ENCODE measurements around the gene ZNF827.
A peak's percentile ranks its signal among the peaks of the same experiment; 100 is the strongest.
"Not testable (repeated sequence)": the region's sequence is repeated elsewhere in the genome, so short reads cannot be mapped to it uniquely, and the experiment has no call there.

Gene ZNF827

GRCh38 chr4:145840801-145841200 is 97.8 kb downstream of the ZNF827 start:
- TF ChIP-seq EZH2phosphoT487 (conservative IDR thresholded peaks at IDR 0.05; ENCODE audit: low read length): no peak
- TF ChIP-seq, protein P1, sequence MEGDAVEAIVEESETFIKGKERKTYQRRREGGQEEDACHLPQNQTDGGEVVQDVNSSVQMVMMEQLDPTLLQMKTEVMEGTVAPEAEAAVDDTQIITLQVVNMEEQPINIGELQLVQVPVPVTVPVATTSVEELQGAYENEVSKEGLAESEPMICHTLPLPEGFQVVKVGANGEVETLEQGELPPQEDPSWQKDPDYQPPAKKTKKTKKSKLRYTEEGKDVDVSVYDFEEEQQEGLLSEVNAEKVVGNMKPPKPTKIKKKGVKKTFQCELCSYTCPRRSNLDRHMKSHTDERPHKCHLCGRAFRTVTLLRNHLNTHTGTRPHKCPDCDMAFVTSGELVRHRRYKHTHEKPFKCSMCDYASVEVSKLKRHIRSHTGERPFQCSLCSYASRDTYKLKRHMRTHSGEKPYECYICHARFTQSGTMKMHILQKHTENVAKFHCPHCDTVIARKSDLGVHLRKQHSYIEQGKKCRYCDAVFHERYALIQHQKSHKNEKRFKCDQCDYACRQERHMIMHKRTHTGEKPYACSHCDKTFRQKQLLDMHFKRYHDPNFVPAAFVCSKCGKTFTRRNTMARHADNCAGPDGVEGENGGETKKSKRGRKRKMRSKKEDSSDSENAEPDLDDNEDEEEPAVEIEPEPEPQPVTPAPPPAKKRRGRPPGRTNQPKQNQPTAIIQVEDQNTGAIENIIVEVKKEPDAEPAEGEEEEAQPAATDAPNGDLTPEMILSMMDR (IDR thresholded peaks at IDR 0.05; ENCODE audit: insufficient read depth, low read length, poor library complexity, severe bottlenecking): no peak
- Histone ChIP-seq H3K9me2 (replicated peaks; ENCODE audit: insufficient read depth, low read length) (no peaks in the 10 kb centered on the region), H3K36me3 (ENCODE audit: low read length) (peaks cover 15% of the 10 kb centered on the region; the same call in 1 of the 2 replicates)

DNA sequence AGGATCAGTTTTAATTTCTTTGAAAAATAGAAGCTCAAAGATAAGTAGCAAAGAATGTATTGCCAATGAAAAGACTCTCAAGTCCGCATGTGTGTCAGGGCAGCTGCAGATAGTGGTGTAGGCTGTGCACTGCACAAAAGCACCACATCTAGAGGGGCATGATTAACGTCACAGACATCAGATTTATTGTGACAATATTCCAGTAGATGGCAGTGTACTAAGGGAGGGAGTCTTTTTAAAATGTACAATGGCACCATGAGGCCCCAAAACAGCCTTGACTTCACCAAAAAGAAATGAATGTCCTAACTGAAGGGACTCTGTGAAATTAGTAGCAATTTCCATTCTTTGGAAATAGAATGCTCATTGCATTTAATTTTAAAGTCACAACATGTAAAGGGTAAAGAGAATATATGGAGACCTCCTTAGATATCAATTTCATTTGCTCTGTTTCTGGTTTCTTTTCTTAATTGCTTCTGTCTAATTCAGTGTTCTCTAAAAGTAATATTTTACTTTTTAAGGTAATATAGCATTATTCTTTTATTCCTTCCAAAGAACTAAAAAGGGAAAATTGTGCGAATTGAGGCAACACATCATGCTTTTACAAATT is 98.4 kb downstream of the ZNF827 start:
- Histone ChIP-seq H3K9ac (ENCODE audit: low read length) (no peak overlapping the region), H3K27me3 (ENCODE audit: low read length) (no peaks in the 10 kb centered on the region), H3K9me3 (ENCODE audit: insufficient read depth, low read length) (no peaks in the 10 kb centered on the region), H3K4me3 (ENCODE audit: insufficient read depth, low read length, poor library complexity, severe bottlenecking) (no peak overlapping the region), H3K79me2 (ENCODE audit: insufficient read depth, low read length) (no peaks in the 10 kb centered on the region), H3F3A (ENCODE audit: insufficient read depth) (0 out of 2 replicates have a peak, but pooled peaks cover 14% of the 10 kb centered on the region), H4K20me1 (ENCODE audit: low read depth, low read length) (no peaks in the 10 kb centered on the region), H2AFZ (ENCODE audit: low read depth, low read length, severe bottlenecking) (no peak overlapping the region), H3K4me2 (ENCODE audit: low read depth, low read length, poor library complexity, severe bottlenecking) (no peak overlapping the region), H3K36me3 (ENCODE audit: low read length) (peaks cover 13% of the 10 kb centered on the region; the same call in 1 of the 2 replicates), H3K27ac (ENCODE audit: low read depth, low read length) (no peak overlapping the region), H3K9me2 (replicated peaks; ENCODE audit: insufficient read depth, low read length) (no peaks in the 10 kb centered on the region)
- no peak for TF ChIP-seq EZH2phosphoT487 (conservative IDR thresholded peaks at IDR 0.05; ENCODE audit: low read length)
- TF ChIP-seq, protein P1 (IDR thresholded peaks at IDR 0.05; ENCODE audit: insufficient read depth, low read length, poor library complexity, severe bottlenecking): peak; percentile 37

More at GRCh38 chr4:145840801-145841200, 97.8 kb downstream of the ZNF827 start:
- 0 out of 2 replicates have a peak, but pooled peaks cover 14% of the 10 kb centered on the region for H3F3A ChIP-seq (ENCODE audit: insufficient read depth)
- no peak overlapping the region for H3K27ac ChIP-seq (ENCODE audit: low read depth, low read length)
- no peak overlapping the region for H2AFZ ChIP-seq (ENCODE audit: low read depth, low read length, severe bottlenecking)
- no peaks in the 10 kb centered on the region for H3K9me3 ChIP-seq (ENCODE audit: insufficient read depth, low read length)
- H3K4me3 ChIP-seq (ENCODE audit: insufficient read depth, low read length, poor library complexity, severe bottlenecking): no peak overlapping the region
- no peaks in the 10 kb centered on the region for H3K27me3 ChIP-seq (ENCODE audit: low read length)
- no peaks in the 10 kb centered on the region for H3K79me2 ChIP-seq (ENCODE audit: insufficient read depth, low read length)
- no peaks in the 10 kb centered on the region for H4K20me1 ChIP-seq (ENCODE audit: low read depth, low read length)
- H3K9ac ChIP-seq (ENCODE audit: low read length): no peak overlapping the region
- H3K4me2 ChIP-seq (ENCODE audit: low read depth, low read length, poor library complexity, severe bottlenecking): no peak overlapping the region

DNA sequence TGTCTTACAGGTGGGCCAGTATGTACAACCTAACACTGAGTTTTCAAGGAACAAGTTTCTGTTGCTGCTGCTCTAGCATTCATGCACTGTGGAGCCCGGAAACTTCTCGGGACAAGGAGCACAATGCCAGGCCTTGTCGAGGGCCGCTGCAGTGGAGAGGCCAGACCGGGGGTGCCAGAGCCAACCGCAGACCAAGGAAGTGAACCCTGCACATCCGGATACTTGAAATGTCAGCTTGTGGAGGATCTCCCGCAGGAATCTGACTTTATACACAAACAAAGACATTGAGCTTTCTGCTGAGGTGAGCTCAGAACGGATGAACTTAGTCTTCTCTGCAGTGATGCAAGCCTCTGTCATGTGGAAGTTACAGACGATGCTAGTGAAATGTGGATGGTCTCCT is 99.5 kb downstream of the ZNF827 start:
- Histone ChIP-seq H2AFZ (ENCODE audit: low read depth, low read length, severe bottlenecking) (no peak overlapping the region), H3F3A (ENCODE audit: insufficient read depth) (0 out of 2 replicates have a peak, but pooled peaks cover 14% of the 10 kb centered on the region), H3K27me3 (ENCODE audit: low read length) (no peaks in the 10 kb centered on the region), H3K36me3 (ENCODE audit: low read length) (peaks cover 13% of the 10 kb centered on the region; the same call in 1 of the 2 replicates), H3K9me3 (ENCODE audit: insufficient read depth, low read length) (no peaks in the 10 kb centered on the region), H3K4me2 (ENCODE audit: low read depth, low read length, poor library complexity, severe bottlenecking) (no peak overlapping the region), H3K79me2 (ENCODE audit: insufficient read depth, low read length) (no peaks in the 10 kb centered on the region), H4K20me1 (ENCODE audit: low read depth, low read length) (no peaks in the 10 kb centered on the region), H3K9ac (ENCODE audit: low read length) (no peak overlapping the region), H3K9me2 (replicated peaks; ENCODE audit: insufficient read depth, low read length) (no peaks in the 10 kb centered on the region), H3K27ac (ENCODE audit: low read depth, low read length) (no peak overlapping the region), H3K4me3 (ENCODE audit: insufficient read depth, low read length, poor library complexity, severe bottlenecking) (no peak overlapping the region)
- TF ChIP-seq, protein P1 (IDR thresholded peaks at IDR 0.05; ENCODE audit: insufficient read depth, low read length, poor library complexity, severe bottlenecking): no peak
- no peak for TF ChIP-seq EZH2phosphoT487 (conservative IDR thresholded peaks at IDR 0.05; ENCODE audit: low read length)

DNA sequence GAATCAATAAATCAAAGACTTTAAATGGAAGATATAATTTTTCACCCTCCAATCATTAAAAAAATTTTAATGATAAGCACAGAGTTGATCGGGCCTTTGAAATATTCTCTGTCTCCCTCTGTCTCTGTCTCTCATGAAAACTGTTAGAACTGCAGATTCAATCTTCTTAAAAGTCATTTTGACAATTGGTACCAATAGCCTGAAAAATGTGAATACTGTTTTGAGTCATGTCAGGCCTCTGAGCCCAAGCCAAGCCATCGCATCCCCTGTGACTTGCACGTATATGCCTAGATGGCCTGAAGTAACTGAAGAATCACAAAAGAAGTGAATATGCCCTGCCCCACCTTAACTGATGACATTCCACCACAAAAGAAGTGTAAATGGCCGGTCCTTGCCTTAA is 106.2 kb downstream of the ZNF827 start:
- H3K4me3 ChIP-seq (ENCODE audit: insufficient read depth, low read length, poor library complexity, severe bottlenecking); H3K4me2 ChIP-seq (ENCODE audit: low read depth, low read length, poor library complexity, severe bottlenecking); H4K20me1 ChIP-seq (ENCODE audit: low read depth, low read length); H2AFZ ChIP-seq (ENCODE audit: low read depth, low read length, severe bottlenecking); H3K27me3 ChIP-seq (ENCODE audit: low read length); H3K9ac ChIP-seq (ENCODE audit: low read length); H3K9me3 ChIP-seq (ENCODE audit: insufficient read depth, low read length); H3K9me2 ChIP-seq (replicated peaks; ENCODE audit: insufficient read depth, low read length); H3K79me2 ChIP-seq (ENCODE audit: insufficient read depth, low read length); H3K27ac ChIP-seq (ENCODE audit: low read depth, low read length): not testable (repeated sequence)
- Histone ChIP-seq H3F3A (ENCODE audit: insufficient read depth) (peaks cover 24% of the 10 kb centered on the region; the same call in 1 of the 2 replicates), H3K36me3 (ENCODE audit: low read length) (peaks cover 16% of the 10 kb centered on the region)
